MCF 10A (cell line): Measurements from ENCODE around the gene EDN1. TPM values are rescaled to one million over a fixed set of nuclear protein-coding genes. Genes with fewer than 3 reads are reported as not detected.
A peak's percentile ranks its signal among the peaks of the same experiment; 100 is the strongest.

Experiments used
- BruUV-seq: library from RNA; stranded (reverse); fragments of 400-500 nt; replicated peaks from 2 replicates; lab custom pipeline; 2021; lab: Mats Ljungman, UMichigan
- CTCF ChIA-PET: fragments of 300-600 bp; sonication (Branson Sonifier 250); formaldehyde crosslinking; extraction: SDS; loops from one replicate; lab custom pipeline; 2021; ENCODE audit warnings: antibody characterized with exemption, inconsistent platforms; lab: Yijun Ruan, JAX
- POLR2A ChIA-PET: fragments of 300-600, 350-650 bp; sonication (Branson Sonifier 250); formaldehyde crosslinking; extraction: SDS; loops from one replicate; lab custom pipeline; 2020; ENCODE audit warnings: antibody characterized with exemption, inconsistent platforms; lab: Yijun Ruan, JAX
- DNase-seq: peaks from one replicate; pipeline ENCODE4 v3.0.0-alpha.2; 2018; ENCODE audit not compliant: unreplicated experiment
- H3K27ac Mint-ChIP-seq: one replicate; pipeline ENCODE4 v1.8.0; 2022; ENCODE audit warnings: mild to moderate bottlenecking, low read depth, mixed read lengths; ENCODE audit not compliant: unreplicated experiment
- H3K27me3 Mint-ChIP-seq: one replicate; pipeline ENCODE4 v1.8.0; 2022; ENCODE audit warnings: mixed read lengths; ENCODE audit not compliant: insufficient read depth, unreplicated experiment
- H3K36me3 Mint-ChIP-seq: one replicate; pipeline ENCODE4 v1.8.0; 2022; ENCODE audit warnings: mild to moderate bottlenecking, moderate library complexity, mixed read lengths; ENCODE audit not compliant: insufficient read depth, unreplicated experiment
- H3K4me1 Mint-ChIP-seq: one replicate; pipeline ENCODE4 v1.8.0; 2022; ENCODE audit warnings: mixed read lengths; ENCODE audit not compliant: insufficient read depth, unreplicated experiment
- H3K4me3 Mint-ChIP-seq: one replicate; pipeline ENCODE4 v1.8.0; 2022; ENCODE audit warnings: mild to moderate bottlenecking, moderate library complexity, mixed read lengths; ENCODE audit not compliant: unreplicated experiment
- H3K9me3 Mint-ChIP-seq: one replicate; pipeline ENCODE4 v1.8.0; 2022; ENCODE audit warnings: mixed read lengths; ENCODE audit not compliant: unreplicated experiment
- intact Hi-C: fragments of 100-400 bp; cut with micrococcal nuclease; formaldehyde crosslinking; loops from 2 replicates; pipeline ENCODE4 v1.14.1; 2022
- total RNA-seq: library from RNA; stranded (reverse); gene quantifications from 2 replicates; pipeline ENCODE4 v1.2.3, GENCODE V29; 2022
- TF ChIP-seq, protein P1 (sequence below): fragments of 200-600 bp; IDR thresholded peaks from one replicate; pipeline ENCODE4 v1.8.0; 2022; ENCODE audit warnings: antibody characterized with exemption, mild to moderate bottlenecking; ENCODE audit not compliant: unreplicated experiment

Gene EDN1
- total RNA-seq, 1 experiment from 2014 or later: 2.7 TPM

DNA sequence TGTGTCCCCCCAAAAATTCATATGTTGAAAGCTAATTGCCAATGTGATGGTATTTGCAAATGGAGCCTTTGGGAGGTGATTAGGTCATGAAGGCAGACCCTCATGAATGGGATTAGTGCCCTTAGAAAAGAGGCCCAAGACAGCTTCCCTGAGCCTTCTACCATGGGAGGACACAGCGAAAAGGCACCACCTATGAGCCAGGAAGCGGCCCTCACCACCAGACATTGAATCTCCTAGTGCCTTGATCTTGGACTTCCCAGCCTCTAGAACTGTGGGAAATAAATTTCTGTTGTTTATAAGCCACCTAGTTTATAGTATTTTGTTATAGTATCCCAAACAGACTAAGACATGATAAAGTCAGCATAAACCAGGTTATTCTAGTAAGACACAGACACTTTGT lies 18.9 kb downstream of the EDN1 start:
- TF ChIP-seq, protein P1, sequence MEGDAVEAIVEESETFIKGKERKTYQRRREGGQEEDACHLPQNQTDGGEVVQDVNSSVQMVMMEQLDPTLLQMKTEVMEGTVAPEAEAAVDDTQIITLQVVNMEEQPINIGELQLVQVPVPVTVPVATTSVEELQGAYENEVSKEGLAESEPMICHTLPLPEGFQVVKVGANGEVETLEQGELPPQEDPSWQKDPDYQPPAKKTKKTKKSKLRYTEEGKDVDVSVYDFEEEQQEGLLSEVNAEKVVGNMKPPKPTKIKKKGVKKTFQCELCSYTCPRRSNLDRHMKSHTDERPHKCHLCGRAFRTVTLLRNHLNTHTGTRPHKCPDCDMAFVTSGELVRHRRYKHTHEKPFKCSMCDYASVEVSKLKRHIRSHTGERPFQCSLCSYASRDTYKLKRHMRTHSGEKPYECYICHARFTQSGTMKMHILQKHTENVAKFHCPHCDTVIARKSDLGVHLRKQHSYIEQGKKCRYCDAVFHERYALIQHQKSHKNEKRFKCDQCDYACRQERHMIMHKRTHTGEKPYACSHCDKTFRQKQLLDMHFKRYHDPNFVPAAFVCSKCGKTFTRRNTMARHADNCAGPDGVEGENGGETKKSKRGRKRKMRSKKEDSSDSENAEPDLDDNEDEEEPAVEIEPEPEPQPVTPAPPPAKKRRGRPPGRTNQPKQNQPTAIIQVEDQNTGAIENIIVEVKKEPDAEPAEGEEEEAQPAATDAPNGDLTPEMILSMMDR: no peak
- Mint-ChIP-seq H3K27me3 (no peaks in the 10 kb centered on the region), H3K4me3 (no peak overlapping the region), H3K4me1 (peaks cover 28% of the 10 kb centered on the region), H3K36me3 (no peaks in the 10 kb centered on the region), H3K27ac (no peak overlapping the region), H3K9me3 (no peaks in the 10 kb centered on the region)
- ChIA-PET POLR2A (interaction anchor here (1.6 to 9.9 kb wide), 3 partner anchors 13 to 175 kb away, joined by 3 to 371 read pairs (median 252); partner anchors contain the start of gene EDN1), CTCF (interaction anchor here (0.6 to 5.0 kb wide), 5 partner anchors 9 to 295 kb away, joined by 4 to 59 read pairs (median 26); partner anchors contain the start of gene EDN1)
- no TSS peak for BruUV-seq
- intact Hi-C loops: no loop called here
- no peak for DNase-seq

- intact Hi-C loops: loop anchor here (1.0 to 2.0 kb wide), 6 partner anchors 18 to 292 kb away; partner anchors contain the start of gene EDN1
- TF ChIP-seq, protein P1: peak; percentile 47
- POLR2A ChIA-PET: interaction anchor here (0.6 to 9.9 kb wide), 13 partner anchors 15 to 541 kb away, joined by 3 to 371 read pairs (median 6); partner anchors contain the start of gene EDN1
These were observed 20.9 kb downstream of the EDN1 start for GRCh38 chr6:12311106-12311505.

DNA sequence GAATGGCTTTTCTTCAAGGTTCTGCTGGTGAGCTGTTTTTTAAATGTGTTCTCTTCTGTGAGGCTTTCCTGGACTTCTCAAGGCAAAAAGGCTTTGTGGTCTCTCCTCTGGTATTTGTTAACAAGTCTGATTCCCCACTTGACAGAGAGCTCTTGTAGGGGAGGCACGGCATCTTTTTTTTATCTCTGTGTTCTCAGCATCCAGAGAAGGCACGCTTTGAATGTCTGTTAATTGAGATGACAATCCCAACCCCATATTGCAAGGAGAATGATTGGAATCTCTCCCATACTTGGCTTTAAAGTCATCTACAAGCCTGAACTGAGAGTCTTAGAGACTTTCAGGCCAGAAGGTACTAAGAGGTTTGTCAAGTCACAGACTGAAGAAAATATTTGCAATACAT lies 22.6 kb downstream of the EDN1 start:
- Mint-ChIP-seq H3K9me3 (no peaks in the 10 kb centered on the region), H3K27me3 (no peaks in the 10 kb centered on the region), H3K36me3 (no peaks in the 10 kb centered on the region), H3K4me1 (peaks cover 38% of the 10 kb centered on the region), H3K4me3 (peak overlapping the region; percentile 62), H3K27ac (peak overlapping the region; percentile 88)
- ChIA-PET POLR2A (interaction anchor here (0.9 to 9.9 kb wide), 9 partner anchors 15 to 264 kb away, joined by 3 to 371 read pairs (median 15); partner anchors contain the start of gene EDN1), CTCF (interaction anchor here (0.6 to 5.0 kb wide), 11 partner anchors 8 to 291 kb away, joined by 3 to 59 read pairs (median 4); partner anchors contain the start of gene EDN1)
- intact Hi-C loops: no loop called here
- TF ChIP-seq, protein P1: no peak
- no TSS peak for BruUV-seq
- DNase-seq: no peak

More at GRCh38 chr6:12311106-12311505, 20.9 kb downstream of the EDN1 start:
- no peaks in the 10 kb centered on the region for H3K36me3 Mint-ChIP-seq
- DNase-seq: peak; percentile 85
- no peaks in the 10 kb centered on the region for H3K27me3 Mint-ChIP-seq
- peak overlapping the region; percentile 67 for H3K4me3 Mint-ChIP-seq
- CTCF ChIA-PET: interaction anchor here (0.7 to 5.0 kb wide), 18 partner anchors 10 to 293 kb away, joined by 3 to 59 read pairs (median 4); partner anchors contain the start of gene EDN1
- H3K27ac Mint-ChIP-seq: peak overlapping the region; percentile 78
- H3K4me1 Mint-ChIP-seq: peaks cover 40% of the 10 kb centered on the region
- no peaks in the 10 kb centered on the region for H3K9me3 Mint-ChIP-seq
- no TSS peak for BruUV-seq

DNA sequence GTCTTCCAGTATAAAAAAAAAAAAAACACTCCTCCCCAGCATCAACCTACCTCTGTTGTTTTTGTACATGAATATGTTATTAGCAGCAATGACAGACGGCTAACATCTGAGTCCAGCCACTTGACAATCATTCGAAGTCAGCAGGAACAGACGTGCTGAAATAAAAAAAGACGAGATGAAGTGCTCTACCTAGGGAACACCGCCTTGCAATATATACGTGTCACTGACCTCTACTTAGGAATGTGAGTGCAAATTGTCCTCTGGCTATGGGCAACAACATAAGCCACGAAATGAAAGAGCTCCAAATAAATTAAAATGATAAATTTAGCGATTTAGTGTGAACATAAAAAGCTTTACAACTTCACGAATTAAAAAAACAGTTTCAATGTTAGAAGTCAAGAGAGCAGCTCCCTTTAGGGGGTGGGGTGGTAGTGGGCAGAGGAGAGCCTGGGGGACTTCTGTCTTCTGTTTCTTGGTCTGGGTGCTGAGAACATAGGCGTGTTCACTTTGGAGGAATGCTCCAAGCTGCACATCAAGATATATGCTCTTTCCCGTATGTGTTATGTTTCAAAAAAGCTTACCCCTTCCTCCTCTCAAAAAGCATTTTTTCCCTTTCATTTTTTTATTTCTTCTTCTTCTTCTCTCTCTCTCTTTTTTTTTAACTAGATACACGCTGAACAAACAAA lies 23.3 kb downstream of the EDN1 start:
- ChIA-PET CTCF (interaction anchor here (0.6 to 2.8 kb wide), 15 partner anchors 8 to 293 kb away, joined by 3 to 13 read pairs (median 4); partner anchors contain the start of gene EDN1), POLR2A (interaction anchor here (0.7 to 9.9 kb wide), 24 partner anchors 14 to 543 kb away, joined by 3 to 371 read pairs (median 5); partner anchors contain the start of gene EDN1)
- no TSS peak for BruUV-seq
- H3K36me3 Mint-ChIP-seq: no peaks in the 10 kb centered on the region
- intact Hi-C loops: no loop called here
- DNase-seq: peak; percentile 54
- no peaks in the 10 kb centered on the region for H3K27me3 Mint-ChIP-seq
- H3K4me1 Mint-ChIP-seq: peaks cover 35% of the 10 kb centered on the region
- no peaks in the 10 kb centered on the region for H3K9me3 Mint-ChIP-seq
- peak overlapping the region; percentile 88 for H3K27ac Mint-ChIP-seq
- peak overlapping the region; percentile 62 for H3K4me3 Mint-ChIP-seq
- TF ChIP-seq, protein P1: no peak
